OCI-LY1 (cell line): ENCODE results near the gene PI4KA.

Source experiments
- CTCF ChIP-seq: fragments of 200-600 bp; sonication (generic), shearing (Covaris generic); IDR thresholded peaks from 2 replicates; pipeline ENCODE4 v1.5.1; 2017; ENCODE audit warnings: mild to moderate bottlenecking, antibody characterized with exemption, low read length, moderate library complexity, mixed read lengths
- EZH2 ChIP-seq: fragments of 200-600 bp; sonication (generic), shearing (Covaris generic); IDR thresholded peaks from 2 replicates; pipeline ENCODE4 v1.8.0; 2017; ENCODE audit warnings: borderline replicate concordance, mixed run types, mild to moderate bottlenecking, antibody characterized with exemption, low read length, moderate library complexity, mixed read lengths

GRCh38 chr22:20738394-20739089 is 120.1 kb downstream of the PI4KA start:
- no peak for TF ChIP-seq EZH2
- TF ChIP-seq CTCF = no peak
